Neural crest cell (in vitro differentiated cells): Measurements from ENCODE around the gene CALY. TPM values are rescaled to one million over a fixed set of nuclear protein-coding genes. Genes with fewer than 3 reads are reported as not detected.

Experiments used
- DNase-seq: peaks from one replicate; pipeline ENCODE4 v3.0.0; 2021; ENCODE audit warnings: low read depth, mixed read lengths, low spot score
- H3K27ac Mint-ChIP-seq: one replicate; pipeline ENCODE4 v1.8.0; 2021; ENCODE audit warnings: mild to moderate bottlenecking, mixed read lengths; ENCODE audit not compliant: unreplicated experiment
- H3K27me3 Mint-ChIP-seq: 2 replicates; pipeline ENCODE4 v1.8.0; 2021; ENCODE audit warnings: low read depth, mild to moderate bottlenecking, mixed read lengths
- H3K36me3 Mint-ChIP-seq: 2 replicates; pipeline ENCODE4 v1.8.0; 2021; ENCODE audit warnings: low read depth, mild to moderate bottlenecking, mixed read lengths
- H3K4me1 Mint-ChIP-seq: 2 replicates; pipeline ENCODE4 v1.8.0; 2021; ENCODE audit warnings: mixed read lengths
- H3K4me3 Mint-ChIP-seq: one replicate; pipeline ENCODE4 v1.8.0; 2021; ENCODE audit warnings: mild to moderate bottlenecking, mixed read lengths
- H3K9me3 Mint-ChIP-seq: 2 replicates; pipeline ENCODE4 v1.8.0; 2021; ENCODE audit warnings: mixed read lengths
- CTCF ChIP-seq: fragments of 200-600 bp; sonication (generic); conservative IDR thresholded peaks from 2 replicates; pipeline ENCODE4 v1.5.0; 2021; ENCODE audit warnings: antibody characterized with exemption, mild to moderate bottlenecking
- total RNA-seq: library from RNA; stranded (reverse); gene quantifications from 2 replicates; pipeline ENCODE4 v1.2.1, GENCODE V29; 2021

The CALY gene
- total RNA-seq, 1 donor from 2014 or later = 0.89 TPM

GRCh38 chr10:133355991-133356390 lies 19.3 kb upstream of the CALY start:
- TF ChIP-seq CTCF = no peak
- Mint-ChIP-seq H3K4me1 (no peaks in the 10 kb centered on the region), H3K36me3 (no peaks in the 10 kb centered on the region), H3K4me3 (no peak overlapping the region), H3K9me3 (no peaks in the 10 kb centered on the region), H3K27me3 (no peaks in the 10 kb centered on the region), H3K27ac (no peak overlapping the region)
- DNase-seq = no peak

- H3K4me1 Mint-ChIP-seq = no peaks in the 10 kb centered on the region
- H3K36me3 Mint-ChIP-seq = no peaks in the 10 kb centered on the region
- TF ChIP-seq CTCF = no peak
- no peak overlapping the region for H3K27ac Mint-ChIP-seq
- H3K27me3 Mint-ChIP-seq = no peaks in the 10 kb centered on the region
- no peak overlapping the region for H3K4me3 Mint-ChIP-seq
- DNase-seq = no peak
- no peaks in the 10 kb centered on the region for H3K9me3 Mint-ChIP-seq
Observed at GRCh38 chr10:133355266-133355665, 18.6 kb upstream of the CALY start.

GRCh38 chr10:133354672-133355240 lies 18.1 kb upstream of the CALY start:
- Mint-ChIP-seq H3K4me1 (no peaks in the 10 kb centered on the region), H3K4me3 (no peak overlapping the region), H3K27ac (no peak overlapping the region), H3K27me3 (no peaks in the 10 kb centered on the region), H3K9me3 (no peaks in the 10 kb centered on the region), H3K36me3 (no peaks in the 10 kb centered on the region)
- no peak for TF ChIP-seq CTCF
- no peak for DNase-seq

GRCh38 chr10:133353988-133354605 lies 17.4 kb upstream of the CALY start:
- peaks cover 4% of the 10 kb centered on the region for H3K27me3 Mint-ChIP-seq
- no peaks in the 10 kb centered on the region for H3K9me3 Mint-ChIP-seq
- H3K4me3 Mint-ChIP-seq = no peak overlapping the region
- TF ChIP-seq CTCF = no peak
- no peak for DNase-seq
- peaks cover 2% of the 10 kb centered on the region for H3K36me3 Mint-ChIP-seq
- no peak overlapping the region for H3K27ac Mint-ChIP-seq
- H3K4me1 Mint-ChIP-seq = peaks cover 3% of the 10 kb centered on the region

- no peak for DNase-seq
Observed at GRCh38 chr10:133353202-133353959, 16.7 kb upstream of the CALY start.

More at GRCh38 chr10:133353202-133353959, 16.7 kb upstream of the CALY start:
- Mint-ChIP-seq H3K9me3 (no peaks in the 10 kb centered on the region), H3K27ac (no peak overlapping the region), H3K4me1 (peaks cover 5% of the 10 kb centered on the region), H3K27me3 (peaks cover 5% of the 10 kb centered on the region), H3K4me3 (no peak overlapping the region), H3K36me3 (peaks cover 2% of the 10 kb centered on the region)
- TF ChIP-seq CTCF = no peak
